HEK293 (cell line): ENCODE data around the gene COL5A1.

Experiments
- CTCF ChIA-PET: fragments of 350-600 bp; formaldehyde crosslinking; extraction: SDS; loops from one replicate; lab custom pipeline; 2021; ENCODE audit warnings: antibody characterized with exemption; lab: Yijun Ruan, JAX
- POLR2A ChIA-PET: fragments of 300-600 bp; formaldehyde crosslinking; extraction: SDS; loops from one replicate; lab custom pipeline; 2020; ENCODE audit warnings: antibody characterized with exemption, inconsistent platforms; lab: Yijun Ruan, JAX
- H3K27ac ChIP-seq: fragments of 200-500 bp; sonication (Bioruptor generic); 2 replicates; pipeline ENCODE4 v1.5.1; 2014; ENCODE audit warnings: low read depth, low read length, control low read depth, inconsistent platforms; ENCODE audit errors: extremely low read depth
- H3K36me3 ChIP-seq, 2 experiments: fragments of 200-500 bp in 1 of 2; sonication (Bioruptor generic) in 1 of 2; 1 replicate in 1 of 2; 2 replicates in 1 of 2; pipeline ENCODE4 v1.5.1; 2014 to 2017; ENCODE audit warnings: inconsistent platforms in 2 of 2, low read length in 2 of 2; ENCODE audit not compliant: control insufficient read depth in 2 of 2, insufficient read depth in 1 of 2
- H3K4me1 ChIP-seq: fragments of 200-500 bp; sonication (Bioruptor generic); 2 replicates; pipeline ENCODE4 v1.5.1; 2014; ENCODE audit warnings: mild to moderate bottlenecking, low read length, inconsistent platforms; ENCODE audit not compliant: control insufficient read depth, insufficient read depth
- H3K4me3 ChIP-seq: 2 replicates; pipeline ENCODE4 v1.5.1; 2011; ENCODE audit warnings: low read depth, mild to moderate bottlenecking, control low read depth, low read length, moderate library complexity
- H3K9me3 ChIP-seq: fragments of 200-500 bp; sonication (Bioruptor generic); 2 replicates; pipeline ENCODE4 v1.5.1; 2014; ENCODE audit warnings: low read depth, low read length, inconsistent platforms; ENCODE audit not compliant: control insufficient read depth, insufficient read depth
- HOXC10 ChIP-seq: sonication (generic); formaldehyde crosslinking; IDR thresholded peaks from 2 replicates; pipeline ENCODE4 v1.8.1; 2023; ENCODE audit warnings: mild to moderate bottlenecking, missing genetic modification reagents
- ZEB2 ChIP-seq: fragments of 450-650 bp; formaldehyde crosslinking; IDR thresholded peaks from 2 replicates; pipeline ENCODE4 v1.5.1; 2016; ENCODE audit warnings: missing biosample characterization, missing genetic modification characterization
- ZNF10 ChIP-seq: fragments of 450-650 bp; formaldehyde crosslinking; IDR thresholded peaks from 2 replicates; pipeline ENCODE4 v1.5.1; 2017; ENCODE audit warnings: missing biosample characterization, missing genetic modification characterization
- ZNF155 ChIP-seq: fragments of 450-650 bp; formaldehyde crosslinking; IDR thresholded peaks from 2 replicates; pipeline ENCODE4 v1.5.1; 2016; ENCODE audit warnings: missing biosample characterization, missing genetic modification characterization
- ZNF169 ChIP-seq: fragments of 450-650 bp; formaldehyde crosslinking; IDR thresholded peaks from 2 replicates; pipeline ENCODE4 v1.5.1; 2016; ENCODE audit warnings: missing biosample characterization, missing genetic modification characterization
- ZNF366 ChIP-seq: fragments of 450-650 bp; formaldehyde crosslinking; conservative IDR thresholded peaks from 2 replicates; pipeline ENCODE4 v1.5.1; 2016; ENCODE audit warnings: missing biosample characterization, missing genetic modification characterization
- ZNF37A ChIP-seq: fragments of 450-650 bp; IDR thresholded peaks from 2 replicates; pipeline ENCODE4 v1.5.1; 2018; ENCODE audit warnings: missing biosample characterization, missing genetic modification characterization
- ZNF391 ChIP-seq: fragments of 450-650 bp; formaldehyde crosslinking; IDR thresholded peaks from 2 replicates; pipeline ENCODE4 v1.5.1; 2016; ENCODE audit warnings: low read depth, missing biosample characterization, missing genetic modification characterization, borderline replicate concordance
- ZNF501 ChIP-seq: fragments of 450-650 bp; formaldehyde crosslinking; IDR thresholded peaks from 2 replicates; pipeline ENCODE4 v1.5.1; 2016; ENCODE audit warnings: missing biosample characterization, missing genetic modification characterization
- ZNF514 ChIP-seq: fragments of 450-650 bp; formaldehyde crosslinking; IDR thresholded peaks from 2 replicates; pipeline ENCODE4 v1.5.1; 2016; ENCODE audit warnings: missing biosample characterization, missing genetic modification characterization
- ZNF529 ChIP-seq: fragments of 450-650 bp; formaldehyde crosslinking; IDR thresholded peaks from 2 replicates; pipeline ENCODE4 v1.5.1; 2017; ENCODE audit warnings: missing genetic modification characterization, missing biosample characterization; ENCODE audit not compliant: insufficient replicate concordance
- ZNF555 ChIP-seq: fragments of 450-650 bp; formaldehyde crosslinking; conservative IDR thresholded peaks from 2 replicates; pipeline ENCODE4 v1.5.1; 2017; ENCODE audit warnings: missing biosample characterization, mild to moderate bottlenecking, missing genetic modification characterization, inconsistent platforms
- ZNF571 ChIP-seq: fragments of 450-650 bp; formaldehyde crosslinking; IDR thresholded peaks from 2 replicates; pipeline ENCODE4 v1.5.0; 2017; ENCODE audit warnings: missing biosample characterization, missing genetic modification characterization
- ZNF629 ChIP-seq: fragments of 450-650 bp; formaldehyde crosslinking; IDR thresholded peaks from 2 replicates; pipeline ENCODE4 v1.5.1; 2017; ENCODE audit warnings: missing biosample characterization, missing genetic modification characterization
- ZNF76 ChIP-seq: fragments of 450-650 bp; formaldehyde crosslinking; IDR thresholded peaks from 2 replicates; pipeline ENCODE4; 2016; ENCODE audit warnings: low read depth, missing biosample characterization, missing genetic modification characterization, borderline replicate concordance
- ZSCAN16 ChIP-seq: fragments of 450-650 bp; formaldehyde crosslinking; IDR thresholded peaks from 2 replicates; pipeline ENCODE4 v1.5.1; 2016; ENCODE audit warnings: missing biosample characterization, missing genetic modification characterization
- ZSCAN30 ChIP-seq: fragments of 450-650 bp; IDR thresholded peaks from 2 replicates; pipeline ENCODE4 v1.5.1; 2018; ENCODE audit warnings: missing biosample characterization, mild to moderate bottlenecking, missing genetic modification characterization, moderate library complexity
- TF ChIP-seq, protein P1 (sequence below): fragments of 450-650 bp; formaldehyde crosslinking; IDR thresholded peaks from 2 replicates; pipeline ENCODE4 v1.5.1; 2016; ENCODE audit warnings: missing biosample characterization, missing genetic modification characterization
- TF ChIP-seq, protein P2 (sequence below): fragments of 450-650 bp; formaldehyde crosslinking; IDR thresholded peaks from 2 replicates; pipeline ENCODE4 v1.5.1; 2017; ENCODE audit warnings: missing biosample characterization, missing genetic modification characterization
- TF ChIP-seq, protein P3 (sequence below): fragments of 450-650 bp; formaldehyde crosslinking; IDR thresholded peaks from 2 replicates; pipeline ENCODE4 v1.5.1; 2017; ENCODE audit warnings: missing biosample characterization, missing genetic modification characterization
- TF ChIP-seq, protein P4 (sequence below): fragments of 450-650 bp; IDR thresholded peaks from 2 replicates; pipeline ENCODE4 v1.5.1; 2018; ENCODE audit warnings: missing biosample characterization, missing genetic modification characterization
- TF ChIP-seq, protein P5 (sequence below): fragments of 450-650 bp; formaldehyde crosslinking; IDR thresholded peaks from 2 replicates; pipeline ENCODE4 v1.5.1; 2016; ENCODE audit warnings: missing biosample characterization, missing genetic modification characterization

COL5A1 gene

DNA sequence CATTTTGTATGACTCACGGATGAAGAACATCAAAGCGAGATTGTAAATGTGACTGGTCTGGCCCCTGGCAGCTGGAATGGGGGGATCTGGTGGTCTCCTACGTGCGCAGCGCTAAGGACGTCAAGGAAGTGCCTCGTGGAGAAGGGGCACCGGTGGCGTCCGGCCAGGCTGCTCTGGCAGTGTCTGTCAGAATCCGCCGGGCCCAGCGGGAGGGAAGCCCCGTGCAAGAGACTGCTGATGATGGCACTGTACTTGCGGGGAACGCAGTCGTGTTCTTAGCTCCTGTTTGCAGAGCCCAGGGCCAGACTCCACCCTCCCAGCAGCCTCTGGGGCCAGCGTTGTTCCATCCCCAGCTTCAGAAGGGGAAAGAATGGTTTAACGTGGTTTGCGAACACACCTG lies 75.5 kb downstream of the COL5A1 start (continued):
- no peak for TF ChIP-seq ZNF10 (tag by site-specific recombination)
- TF ChIP-seq, protein P1, sequence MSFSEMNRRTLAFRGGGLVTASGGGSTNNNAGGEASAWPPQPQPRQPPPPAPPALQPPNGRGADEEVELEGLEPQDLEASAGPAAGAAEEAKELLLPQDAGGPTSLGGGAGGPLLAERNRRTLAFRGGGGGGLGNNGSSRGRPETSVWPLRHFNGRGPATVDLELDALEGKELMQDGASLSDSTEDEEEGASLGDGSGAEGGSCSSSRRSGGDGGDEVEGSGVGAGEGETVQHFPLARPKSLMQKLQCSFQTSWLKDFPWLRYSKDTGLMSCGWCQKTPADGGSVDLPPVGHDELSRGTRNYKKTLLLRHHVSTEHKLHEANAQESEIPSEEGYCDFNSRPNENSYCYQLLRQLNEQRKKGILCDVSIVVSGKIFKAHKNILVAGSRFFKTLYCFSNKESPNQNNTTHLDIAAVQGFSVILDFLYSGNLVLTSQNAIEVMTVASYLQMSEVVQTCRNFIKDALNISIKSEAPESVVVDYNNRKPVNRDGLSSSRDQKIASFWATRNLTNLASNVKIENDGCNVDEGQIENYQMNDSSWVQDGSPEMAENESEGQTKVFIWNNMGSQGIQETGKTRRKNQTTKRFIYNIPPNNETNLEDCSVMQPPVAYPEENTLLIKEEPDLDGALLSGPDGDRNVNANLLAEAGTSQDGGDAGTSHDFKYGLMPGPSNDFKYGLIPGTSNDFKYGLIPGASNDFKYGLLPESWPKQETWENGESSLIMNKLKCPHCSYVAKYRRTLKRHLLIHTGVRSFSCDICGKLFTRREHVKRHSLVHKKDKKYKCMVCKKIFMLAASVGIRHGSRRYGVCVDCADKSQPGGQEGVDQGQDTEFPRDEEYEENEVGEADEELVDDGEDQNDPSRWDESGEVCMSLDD (tag by site-specific recombination): no peak
- TF ChIP-seq ZEB2 (tag by site-specific recombination): no peak
- no peak for TF ChIP-seq ZNF155
- no peak for TF ChIP-seq HOXC10 (CRISPR knock-in tag)
- no peak for TF ChIP-seq ZNF529 (tag by site-specific recombination)
- TF ChIP-seq, protein P2, sequence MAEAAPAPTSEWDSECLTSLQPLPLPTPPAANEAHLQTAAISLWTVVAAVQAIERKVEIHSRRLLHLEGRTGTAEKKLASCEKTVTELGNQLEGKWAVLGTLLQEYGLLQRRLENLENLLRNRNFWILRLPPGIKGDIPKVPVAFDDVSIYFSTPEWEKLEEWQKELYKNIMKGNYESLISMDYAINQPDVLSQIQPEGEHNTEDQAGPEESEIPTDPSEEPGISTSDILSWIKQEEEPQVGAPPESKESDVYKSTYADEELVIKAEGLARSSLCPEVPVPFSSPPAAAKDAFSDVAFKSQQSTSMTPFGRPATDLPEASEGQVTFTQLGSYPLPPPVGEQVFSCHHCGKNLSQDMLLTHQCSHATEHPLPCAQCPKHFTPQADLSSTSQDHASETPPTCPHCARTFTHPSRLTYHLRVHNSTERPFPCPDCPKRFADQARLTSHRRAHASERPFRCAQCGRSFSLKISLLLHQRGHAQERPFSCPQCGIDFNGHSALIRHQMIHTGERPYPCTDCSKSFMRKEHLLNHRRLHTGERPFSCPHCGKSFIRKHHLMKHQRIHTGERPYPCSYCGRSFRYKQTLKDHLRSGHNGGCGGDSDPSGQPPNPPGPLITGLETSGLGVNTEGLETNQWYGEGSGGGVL: no peak
- TF ChIP-seq ZNF76 (tag by site-specific recombination): no peak
- TF ChIP-seq ZSCAN30: no peak

DNA sequence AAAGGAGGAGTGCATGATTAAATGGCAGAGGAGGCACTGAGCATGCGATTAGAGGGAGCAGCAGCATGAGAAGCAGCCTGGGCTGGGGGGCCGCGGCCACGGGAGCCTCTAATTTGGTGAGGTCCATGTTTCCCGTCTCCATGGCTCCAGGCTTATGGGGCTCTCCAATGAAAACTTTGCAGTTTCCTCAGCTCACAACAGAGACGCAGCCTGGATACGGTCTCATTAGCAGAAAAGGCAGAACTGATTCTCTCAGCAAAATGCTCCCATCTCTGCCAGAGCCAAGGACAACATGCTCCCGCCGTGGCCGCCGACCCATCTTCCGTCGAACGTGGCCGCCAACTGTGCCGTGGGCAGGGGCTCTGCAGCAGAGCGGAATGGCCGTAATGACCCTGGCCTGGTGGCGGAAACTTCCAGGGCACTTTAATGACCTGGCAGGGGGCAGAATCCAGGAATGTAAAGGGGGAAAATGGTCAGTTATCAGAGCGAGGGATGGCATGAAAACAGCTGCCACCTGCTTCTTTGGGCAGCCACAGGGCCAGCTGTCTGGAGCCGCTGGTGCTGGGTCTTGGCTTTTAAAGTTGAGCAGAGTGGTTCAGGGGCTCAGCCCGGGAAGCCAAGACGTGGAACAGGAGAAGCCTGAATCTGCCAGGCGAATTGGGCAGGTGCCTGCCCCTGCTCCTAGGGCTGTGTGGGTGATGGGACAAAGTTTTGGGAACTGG lies 76.5 kb downstream of the COL5A1 start:
- Histone ChIP-seq H3K27ac (no peak overlapping the region), H3K4me1 (no peaks in the 10 kb centered on the region), H3K36me3 (no peaks in the 10 kb centered on the region), H3K9me3 (no peaks in the 10 kb centered on the region), H3K4me3 (no peak overlapping the region)
- TF ChIP-seq ZNF155 (no peak), ZNF366 (tag by site-specific recombination) (no peak), ZNF514 (tag by site-specific recombination) (no peak), ZNF571 (tag by site-specific recombination) (no peak), ZNF629 (tag by site-specific recombination) (no peak), ZNF37A (no peak)
- TF ChIP-seq, protein P3, sequence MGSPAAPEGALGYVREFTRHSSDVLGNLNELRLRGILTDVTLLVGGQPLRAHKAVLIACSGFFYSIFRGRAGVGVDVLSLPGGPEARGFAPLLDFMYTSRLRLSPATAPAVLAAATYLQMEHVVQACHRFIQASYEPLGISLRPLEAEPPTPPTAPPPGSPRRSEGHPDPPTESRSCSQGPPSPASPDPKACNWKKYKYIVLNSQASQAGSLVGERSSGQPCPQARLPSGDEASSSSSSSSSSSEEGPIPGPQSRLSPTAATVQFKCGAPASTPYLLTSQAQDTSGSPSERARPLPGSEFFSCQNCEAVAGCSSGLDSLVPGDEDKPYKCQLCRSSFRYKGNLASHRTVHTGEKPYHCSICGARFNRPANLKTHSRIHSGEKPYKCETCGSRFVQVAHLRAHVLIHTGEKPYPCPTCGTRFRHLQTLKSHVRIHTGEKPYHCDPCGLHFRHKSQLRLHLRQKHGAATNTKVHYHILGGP (tag by site-specific recombination): no peak
- ChIA-PET POLR2A (no interaction called here), CTCF (interaction anchor here (0.6 to 2.0 kb wide), 2 partner anchors 17 to 20 kb away, joined by 3 to 4 read pairs; no protein-coding TSS in a partner anchor)

DNA sequence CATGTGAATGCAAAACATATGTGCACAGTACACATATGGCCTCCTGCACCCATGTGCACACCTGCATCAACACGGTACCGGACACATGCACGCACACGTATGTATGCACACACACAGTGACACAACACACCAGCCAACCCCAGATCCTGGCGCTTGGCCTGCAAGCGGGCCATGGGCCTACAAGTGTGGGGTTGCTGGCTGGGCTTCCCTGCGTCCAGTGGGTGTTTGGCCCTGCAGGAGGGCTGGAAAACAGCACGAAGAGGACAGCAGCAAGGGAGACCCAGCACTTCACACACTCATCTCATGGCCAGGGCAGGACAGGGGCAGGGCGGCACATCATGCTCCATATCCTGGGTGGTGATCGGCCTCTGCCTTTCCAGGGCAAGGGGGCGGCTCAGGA lies 77.7 kb downstream of the COL5A1 start:
- no peaks in the 10 kb centered on the region for H3K36me3 ChIP-seq
- CTCF ChIA-PET: no interaction called here
- TF ChIP-seq ZNF391 (tag by site-specific recombination) (no peak), ZNF501 (no peak), ZSCAN16 (no peak), ZNF555 (tag by site-specific recombination) (no peak), ZNF529 (tag by site-specific recombination) (no peak), ZNF169 (tag by site-specific recombination) (no peak)
- TF ChIP-seq, protein P4, sequence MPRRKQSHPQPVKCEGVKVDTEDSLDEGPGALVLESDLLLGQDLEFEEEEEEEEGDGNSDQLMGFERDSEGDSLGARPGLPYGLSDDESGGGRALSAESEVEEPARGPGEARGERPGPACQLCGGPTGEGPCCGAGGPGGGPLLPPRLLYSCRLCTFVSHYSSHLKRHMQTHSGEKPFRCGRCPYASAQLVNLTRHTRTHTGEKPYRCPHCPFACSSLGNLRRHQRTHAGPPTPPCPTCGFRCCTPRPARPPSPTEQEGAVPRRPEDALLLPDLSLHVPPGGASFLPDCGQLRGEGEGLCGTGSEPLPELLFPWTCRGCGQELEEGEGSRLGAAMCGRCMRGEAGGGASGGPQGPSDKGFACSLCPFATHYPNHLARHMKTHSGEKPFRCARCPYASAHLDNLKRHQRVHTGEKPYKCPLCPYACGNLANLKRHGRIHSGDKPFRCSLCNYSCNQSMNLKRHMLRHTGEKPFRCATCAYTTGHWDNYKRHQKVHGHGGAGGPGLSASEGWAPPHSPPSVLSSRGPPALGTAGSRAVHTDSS (tag by site-specific recombination): no peak
- TF ChIP-seq, protein P5, sequence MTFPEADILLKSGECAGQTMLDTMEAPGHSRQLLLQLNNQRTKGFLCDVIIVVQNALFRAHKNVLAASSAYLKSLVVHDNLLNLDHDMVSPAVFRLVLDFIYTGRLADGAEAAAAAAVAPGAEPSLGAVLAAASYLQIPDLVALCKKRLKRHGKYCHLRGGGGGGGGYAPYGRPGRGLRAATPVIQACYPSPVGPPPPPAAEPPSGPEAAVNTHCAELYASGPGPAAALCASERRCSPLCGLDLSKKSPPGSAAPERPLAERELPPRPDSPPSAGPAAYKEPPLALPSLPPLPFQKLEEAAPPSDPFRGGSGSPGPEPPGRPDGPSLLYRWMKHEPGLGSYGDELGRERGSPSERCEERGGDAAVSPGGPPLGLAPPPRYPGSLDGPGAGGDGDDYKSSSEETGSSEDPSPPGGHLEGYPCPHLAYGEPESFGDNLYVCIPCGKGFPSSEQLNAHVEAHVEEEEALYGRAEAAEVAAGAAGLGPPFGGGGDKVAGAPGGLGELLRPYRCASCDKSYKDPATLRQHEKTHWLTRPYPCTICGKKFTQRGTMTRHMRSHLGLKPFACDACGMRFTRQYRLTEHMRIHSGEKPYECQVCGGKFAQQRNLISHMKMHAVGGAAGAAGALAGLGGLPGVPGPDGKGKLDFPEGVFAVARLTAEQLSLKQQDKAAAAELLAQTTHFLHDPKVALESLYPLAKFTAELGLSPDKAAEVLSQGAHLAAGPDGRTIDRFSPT (tag by site-specific recombination): no peak

More for the DNA sequence above, 77.7 kb downstream of the COL5A1 start:
- H3K9me3 ChIP-seq: no peaks in the 10 kb centered on the region
- H3K4me1 ChIP-seq: no peaks in the 10 kb centered on the region
- H3K27ac ChIP-seq: no peak overlapping the region
- no peak overlapping the region for H3K4me3 ChIP-seq
- POLR2A ChIA-PET: no interaction called here
